MM.1S (cell line): ENCODE results near the gene PRPF19.
"Not testable (repeated sequence)": the region's sequence is repeated elsewhere in the genome, so short reads cannot be mapped to it uniquely, and the experiment has no call there.

Source experiments
- DNase-seq: peaks from one replicate; pipeline ENCODE4 v3.0.0-alpha.2; 2015
- H2AFZ ChIP-seq: fragments of 300-600 bp; sonication (generic); 2 replicates; pipeline ENCODE4 v1.6.0; 2016; ENCODE audit warnings: antibody characterized with exemption, low read length
- H3F3A ChIP-seq: fragments of 300-600 bp; sonication (generic); 2 replicates; pipeline ENCODE4 v1.6.1; 2016; ENCODE audit warnings: mild to moderate bottlenecking, antibody characterized with exemption, low read length, moderate library complexity, mixed read lengths; ENCODE audit not compliant: insufficient read depth
- H3K27ac ChIP-seq: fragments of 300-600 bp; sonication (generic); 2 replicates; pipeline ENCODE4 v1.5.1; 2016; ENCODE audit warnings: mild to moderate bottlenecking, low read length
- H3K27me3 ChIP-seq: fragments of 300-600 bp; sonication (generic); replicated peaks from 2 replicates; pipeline ENCODE4 v1.6.0; 2016; ENCODE audit warnings: low read length; ENCODE audit not compliant: insufficient read depth
- H3K36me3 ChIP-seq: fragments of 300-600 bp; sonication (generic); replicated peaks from 2 replicates; pipeline ENCODE4 v1.6.1; 2016; ENCODE audit warnings: mild to moderate bottlenecking, low read length, mixed read lengths; ENCODE audit not compliant: insufficient read depth
- H3K4me1 ChIP-seq: fragments of 300-600 bp; sonication (generic); 2 replicates; pipeline ENCODE4 v1.6.1; 2016; ENCODE audit warnings: low read length, mixed read lengths
- H3K4me2 ChIP-seq: fragments of 300-600 bp; sonication (generic); 2 replicates; pipeline ENCODE4 v1.6.0; 2016; ENCODE audit warnings: low read depth, low read length
- H3K4me3 ChIP-seq: fragments of 300-600 bp; sonication (generic); 2 replicates; pipeline ENCODE4 v1.5.1; 2016; ENCODE audit warnings: low read length, mixed read lengths
- H3K79me2 ChIP-seq: fragments of 300-600 bp; sonication (generic); 2 replicates; pipeline ENCODE4 v1.6.1; 2016; ENCODE audit warnings: mixed run types, low read length, mixed read lengths
- H3K9ac ChIP-seq: fragments of 300-600 bp; sonication (generic); 2 replicates; pipeline ENCODE4 v1.6.1; 2016; ENCODE audit warnings: low read length, mixed read lengths
- H3K9me2 ChIP-seq: fragments of 300-600 bp; sonication (generic); replicated peaks from 2 replicates; pipeline ENCODE4 v1.6.1; 2016; ENCODE audit warnings: mild to moderate bottlenecking, low read length, mixed read lengths; ENCODE audit not compliant: insufficient read depth
- H3K9me3 ChIP-seq: fragments of 300-600 bp; sonication (generic); replicated peaks from 2 replicates; pipeline ENCODE4 v1.6.1; 2016; ENCODE audit warnings: mild to moderate bottlenecking, low read length, mixed read lengths; ENCODE audit not compliant: insufficient read depth
- H4K20me1 ChIP-seq: fragments of 300-600 bp; sonication (generic); 2 replicates; pipeline ENCODE4 v1.6.1; 2016; ENCODE audit warnings: mild to moderate bottlenecking, low read length, moderate library complexity, mixed read lengths; ENCODE audit not compliant: insufficient read depth
- EZH2 ChIP-seq: fragments of 300-600 bp; sonication (generic); optimal IDR thresholded peaks from 2 replicates; pipeline ENCODE3; 2017; ENCODE audit warnings: low read depth, mild to moderate bottlenecking, antibody characterized with exemption, low read length, mixed read lengths
- EZH2phosphoT487 ChIP-seq: fragments of 300-600 bp; sonication (generic); IDR thresholded peaks from 2 replicates; pipeline ENCODE4 v1.6.1; 2018; ENCODE audit warnings: antibody characterized with exemption, low read length
- TF ChIP-seq, protein P1 (sequence below): fragments of 300-600 bp; sonication (generic); IDR thresholded peaks from 2 replicates; pipeline ENCODE4 v1.5.1; 2016; ENCODE audit warnings: antibody characterized with exemption, low read length, mixed read lengths

PRPF19 gene

DNA sequence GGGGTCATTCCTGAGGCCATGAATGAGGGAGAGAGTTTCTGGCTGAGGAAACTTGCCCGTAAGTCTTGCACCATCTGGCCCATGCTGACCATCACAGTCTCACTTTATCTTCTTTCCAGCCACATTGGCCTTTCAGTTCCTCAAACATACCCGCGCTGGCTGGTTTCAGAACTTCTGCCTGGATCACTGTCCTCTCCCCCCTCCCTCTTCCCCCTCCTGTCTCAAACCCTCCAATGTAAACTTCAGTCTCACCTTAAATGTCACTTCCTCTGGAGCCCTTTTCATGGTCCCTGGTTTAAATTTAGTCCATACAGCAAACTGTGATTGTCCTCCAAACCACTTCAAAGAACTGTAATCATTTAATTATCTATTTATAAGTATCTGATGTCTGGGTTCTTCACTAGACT is 3.9 kb upstream of the PRPF19 start:
- peak; percentile 90 for DNase-seq
- H3K9me3 ChIP-seq = no peaks in the 10 kb centered on the region
- TF ChIP-seq EZH2 (no peak), EZH2phosphoT487 (no peak)
- TF ChIP-seq, protein P1, sequence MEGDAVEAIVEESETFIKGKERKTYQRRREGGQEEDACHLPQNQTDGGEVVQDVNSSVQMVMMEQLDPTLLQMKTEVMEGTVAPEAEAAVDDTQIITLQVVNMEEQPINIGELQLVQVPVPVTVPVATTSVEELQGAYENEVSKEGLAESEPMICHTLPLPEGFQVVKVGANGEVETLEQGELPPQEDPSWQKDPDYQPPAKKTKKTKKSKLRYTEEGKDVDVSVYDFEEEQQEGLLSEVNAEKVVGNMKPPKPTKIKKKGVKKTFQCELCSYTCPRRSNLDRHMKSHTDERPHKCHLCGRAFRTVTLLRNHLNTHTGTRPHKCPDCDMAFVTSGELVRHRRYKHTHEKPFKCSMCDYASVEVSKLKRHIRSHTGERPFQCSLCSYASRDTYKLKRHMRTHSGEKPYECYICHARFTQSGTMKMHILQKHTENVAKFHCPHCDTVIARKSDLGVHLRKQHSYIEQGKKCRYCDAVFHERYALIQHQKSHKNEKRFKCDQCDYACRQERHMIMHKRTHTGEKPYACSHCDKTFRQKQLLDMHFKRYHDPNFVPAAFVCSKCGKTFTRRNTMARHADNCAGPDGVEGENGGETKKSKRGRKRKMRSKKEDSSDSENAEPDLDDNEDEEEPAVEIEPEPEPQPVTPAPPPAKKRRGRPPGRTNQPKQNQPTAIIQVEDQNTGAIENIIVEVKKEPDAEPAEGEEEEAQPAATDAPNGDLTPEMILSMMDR = no peak
- no peaks in the 10 kb centered on the region for H3K27me3 ChIP-seq
- peak overlapping the region; percentile 81 for H3K27ac ChIP-seq
- peaks cover 47% of the 10 kb centered on the region for H3F3A ChIP-seq
- 0 out of 2 replicates have a peak overlapping the region, but pooled peaks have one; percentile 4 for H3K9ac ChIP-seq
- no peaks in the 10 kb centered on the region for H3K36me3 ChIP-seq
- H3K4me1 ChIP-seq = peaks cover 55% of the 10 kb centered on the region
- 0 out of 2 replicates have a peak overlapping the region, but pooled peaks have one; percentile 13 for H3K4me3 ChIP-seq
- H4K20me1 ChIP-seq = no peaks in the 10 kb centered on the region
- H3K4me2 ChIP-seq = peak overlapping the region; percentile 47
- H2AFZ ChIP-seq = no peak overlapping the region
- no peaks in the 10 kb centered on the region for H3K9me2 ChIP-seq
- peaks cover 23% of the 10 kb centered on the region for H3K79me2 ChIP-seq

DNA sequence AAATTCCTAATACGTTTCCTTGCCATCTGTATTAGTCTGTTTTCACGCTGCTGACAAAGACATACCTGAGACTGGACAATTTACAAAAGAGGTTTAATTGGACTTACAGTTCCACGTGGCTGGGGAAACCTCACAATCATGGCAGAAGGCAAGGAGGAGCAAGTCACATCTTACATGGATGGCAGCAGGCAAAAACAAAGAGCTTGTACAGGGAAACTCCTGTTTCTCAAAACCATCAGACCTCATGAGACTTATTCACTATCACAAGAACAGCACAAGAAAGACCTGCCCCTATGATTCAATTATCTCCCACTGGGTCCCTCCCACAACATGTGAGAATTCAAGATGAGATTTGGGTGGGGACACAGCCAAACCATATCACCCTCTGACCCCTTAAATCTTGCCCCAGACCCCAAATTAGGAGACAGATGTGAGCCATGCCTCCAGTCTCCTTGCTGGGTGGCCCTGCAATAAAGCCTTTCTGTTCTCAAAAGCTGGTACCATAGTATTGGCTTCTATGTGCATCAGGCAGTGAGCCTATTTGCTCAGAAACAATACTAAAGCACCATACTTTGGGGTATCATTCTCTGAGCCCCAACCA is 3.4 kb upstream of the PRPF19 start:
- not testable (repeated sequence) for DNase-seq, H3K9me3 ChIP-seq, H3K36me3 ChIP-seq, H3K9me2 ChIP-seq, H2AFZ ChIP-seq, H3K27me3 ChIP-seq, H3K9ac ChIP-seq, H4K20me1 ChIP-seq
- Histone ChIP-seq H3K4me1 (peaks cover 60% of the 10 kb centered on the region), H3F3A (peaks cover 42% of the 10 kb centered on the region), H3K27ac (peak overlapping the region; percentile 81), H3K79me2 (peaks cover 23% of the 10 kb centered on the region), H3K4me3 (0 out of 2 replicates have a peak overlapping the region, but pooled peaks have one; percentile 13), H3K4me2 (peak overlapping the region; percentile 47; the same call in 1 of the 2 replicates)

DNA sequence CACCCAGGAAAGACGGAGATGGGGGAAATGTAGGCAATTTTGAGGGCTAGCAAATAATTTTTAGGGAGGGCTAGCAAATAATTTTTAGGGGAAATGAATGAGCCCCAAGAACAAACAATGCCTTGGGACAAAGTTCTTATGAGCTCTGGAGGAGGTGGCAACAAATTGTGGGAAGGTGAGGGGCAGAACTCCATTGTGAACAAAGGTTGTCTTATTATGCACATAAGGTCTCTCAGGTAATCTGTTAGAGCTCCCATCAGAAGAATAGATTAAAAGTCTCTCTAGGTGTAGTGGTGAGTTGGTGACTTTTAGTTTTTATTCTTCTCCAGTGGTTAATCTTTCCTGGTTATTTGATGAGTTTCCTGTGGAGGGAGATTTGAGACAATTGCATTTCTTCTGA is 2.4 kb upstream of the PRPF19 start:
- Histone ChIP-seq H4K20me1 (0 out of 2 replicates have a peak, but pooled peaks cover 10% of the 10 kb centered on the region), H3K27me3 (no peaks in the 10 kb centered on the region), H3K9me3 (no peaks in the 10 kb centered on the region), H2AFZ (no peak overlapping the region), H3K4me2 (no peak overlapping the region), H3K9me2 (no peaks in the 10 kb centered on the region), H3K4me3 (no peak overlapping the region), H3K4me1 (peaks cover 66% of the 10 kb centered on the region), H3K9ac (no peak overlapping the region), H3F3A (peaks cover 38% of the 10 kb centered on the region), H3K36me3 (no peaks in the 10 kb centered on the region), H3K27ac (no peak overlapping the region), H3K79me2 (peaks cover 25% of the 10 kb centered on the region)
- TF ChIP-seq, protein P1 = no peak
- TF ChIP-seq EZH2phosphoT487 = no peak
- TF ChIP-seq EZH2 = no peak
- no peak for DNase-seq

DNA sequence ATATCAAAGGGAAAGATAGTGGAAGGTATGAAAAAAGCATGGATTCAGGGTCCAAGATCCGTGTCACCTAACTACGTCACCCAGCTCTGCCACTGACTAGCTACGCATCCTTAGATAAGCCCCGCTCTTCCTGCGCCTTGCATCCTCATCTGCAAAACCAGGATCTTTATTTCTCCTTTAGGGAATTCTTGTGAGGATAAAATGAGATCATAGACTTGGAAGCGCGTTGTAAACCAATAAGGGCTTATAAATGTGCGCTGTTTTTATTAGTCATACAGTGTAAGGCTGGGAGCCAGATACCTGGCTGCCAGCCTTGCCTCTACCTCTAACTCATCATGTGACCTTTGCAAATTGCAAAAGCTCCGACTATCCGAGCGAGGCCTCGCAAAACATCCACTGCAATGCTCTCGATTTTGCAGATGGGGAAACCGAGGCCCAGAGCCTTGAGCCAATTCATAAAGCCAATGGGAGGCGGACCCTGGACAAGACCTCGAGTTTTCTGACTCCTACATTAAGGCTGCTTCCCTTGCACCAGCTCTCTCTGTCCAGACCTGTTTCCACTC is 753 bp downstream of the PRPF19 start:
- Histone ChIP-seq H3K36me3 (peaks cover 9% of the 10 kb centered on the region; the same call in 1 of the 2 replicates), H3K9me2 (no peaks in the 10 kb centered on the region), H4K20me1 (0 out of 2 replicates have a peak, but pooled peaks cover 13% of the 10 kb centered on the region), H3F3A (peaks cover 37% of the 10 kb centered on the region), H3K79me2 (peaks cover 51% of the 10 kb centered on the region), H3K27me3 (no peaks in the 10 kb centered on the region), H3K4me2 (peak overlapping the region; percentile 91), H3K27ac (peak overlapping the region; percentile 95), H3K4me1 (peaks cover 38% of the 10 kb centered on the region), H2AFZ (peak overlapping the region; percentile 61; the same call in 1 of the 2 replicates), H3K9me3 (no peaks in the 10 kb centered on the region), H3K9ac (peak overlapping the region; percentile 96), H3K4me3 (peak overlapping the region; percentile 90)
- peak; percentile 16 for DNase-seq
- TF ChIP-seq, protein P1 = no peak
- TF ChIP-seq EZH2phosphoT487 = no peak
- no peak for TF ChIP-seq EZH2
